PC-3 (cell line): ENCODE measurements around the gene PM20D1. TPM values are rescaled to one million over a fixed set of nuclear protein-coding genes. Genes with fewer than 3 reads are reported as not detected.

Experiments used
- ATAC-seq: fragments of 200-7000 bp; cut with Tn5 transposase; 2 replicates; pipeline ENCODE4 v1.9.1; 2020; ENCODE audit warnings: mild to moderate bottlenecking, moderate library complexity
- BruUV-seq: library from RNA; stranded (reverse); fragments of 400-500 nt; replicated peaks from 2 replicates; lab custom pipeline; 2021; lab: Mats Ljungman, UMichigan
- CTCF ChIA-PET: fragments of 300-600 bp; sonication (Branson Sonifier 250); formaldehyde crosslinking; loops from one replicate; lab custom pipeline; 2022; ENCODE audit warnings: antibody characterized with exemption; lab: Charles Lee
- POLR2A ChIA-PET: fragments of 300-600 bp; sonication (Branson Sonifier 250); formaldehyde crosslinking; loops from one replicate; lab custom pipeline; 2022; ENCODE audit warnings: antibody characterized with exemption; ENCODE audit not compliant: unreplicated experiment; lab: Charles Lee
- DNase-seq: peaks from one replicate; pipeline ENCODE4 v3.0.0-alpha.2; 2015
- H2AFZ ChIP-seq: fragments of 300-600 bp; sonication (generic); 2 replicates; pipeline ENCODE4 v1.6.0; 2016; ENCODE audit warnings: antibody characterized with exemption, low read length
- H3F3A ChIP-seq: fragments of 300-600 bp; sonication (generic); one replicate; pipeline ENCODE4 v1.6.0; 2017; ENCODE audit warnings: antibody characterized with exemption, low read length, control low read depth, mild to moderate bottlenecking; ENCODE audit not compliant: unreplicated experiment
- H3K27ac ChIP-seq: fragments of 300-600 bp; sonication (generic); 2 replicates; pipeline ENCODE4 v1.5.1; 2016; ENCODE audit warnings: mild to moderate bottlenecking, low read length
- H3K27me3 ChIP-seq: fragments of 300-600 bp; sonication (generic); 2 replicates; pipeline ENCODE4 v1.6.1; 2016; ENCODE audit warnings: low read length, mixed read lengths
- H3K36me3 ChIP-seq: fragments of 300-600 bp; sonication (generic); 2 replicates; pipeline ENCODE4 v1.6.1; 2016; ENCODE audit warnings: low read depth, mixed run types, low read length, mixed read lengths
- H3K4me1 ChIP-seq: fragments of 300-600 bp; sonication (generic); 2 replicates; pipeline ENCODE4 v1.5.1; 2016; ENCODE audit warnings: low read length; ENCODE audit not compliant: insufficient read depth
- H3K4me2 ChIP-seq: fragments of 300-600 bp; sonication (generic); 2 replicates; pipeline ENCODE4 v1.6.0; 2016; ENCODE audit warnings: low read length
- H3K4me3 ChIP-seq: fragments of 300-600 bp; sonication (generic); 2 replicates; pipeline ENCODE4 v1.5.1; 2016; ENCODE audit warnings: mild to moderate bottlenecking, low read length, mixed read lengths
- H3K79me2 ChIP-seq: fragments of 300-600 bp; sonication (generic); 2 replicates; pipeline ENCODE4 v1.6.1; 2017; ENCODE audit warnings: low read length, mixed read lengths
- H3K9ac ChIP-seq: fragments of 300-600 bp; sonication (generic); 2 replicates; pipeline ENCODE4 v1.6.0; 2016; ENCODE audit warnings: mild to moderate bottlenecking, low read length
- H3K9me2 ChIP-seq: fragments of 300-600 bp; sonication (generic); replicated peaks from 2 replicates; pipeline ENCODE4 v1.6.1; 2016; ENCODE audit warnings: mixed run types, low read length, mixed read lengths
- H3K9me3 ChIP-seq: fragments of 300-600 bp; sonication (generic); 2 replicates; pipeline ENCODE4 v1.6.1; 2016; ENCODE audit warnings: low read length, mixed read lengths
- H4K20me1 ChIP-seq: fragments of 300-600 bp; sonication (generic); 2 replicates; pipeline ENCODE4 v1.6.1; 2016; ENCODE audit warnings: low read length, mixed read lengths
- CTCF ChIP-seq: fragments of 300-600 bp; sonication (generic); conservative IDR thresholded peaks from 2 replicates; pipeline ENCODE4 v1.5.1; 2017; ENCODE audit warnings: antibody characterized with exemption, low read depth, mild to moderate bottlenecking, low read length
- EZH2 ChIP-seq: fragments of 300-600 bp; sonication (generic); IDR thresholded peaks from one replicate; pipeline ENCODE4 v1.6.1; 2017; ENCODE audit warnings: antibody characterized with exemption, mild to moderate bottlenecking, low read length; ENCODE audit not compliant: unreplicated experiment
- EZH2phosphoT487 ChIP-seq: fragments of 300-600 bp; sonication (generic); IDR thresholded peaks from 2 replicates; pipeline ENCODE4 v1.6.1; 2018; ENCODE audit warnings: mild to moderate bottlenecking, antibody characterized with exemption, low read length, borderline replicate concordance
- intact Hi-C: fragments of 100-400 bp; cut with micrococcal nuclease; formaldehyde crosslinking; loops from 2 replicates; pipeline ENCODE4 v1.9.0; 2023
- total RNA-seq: library from RNA; depleted of rRNA; stranded (reverse); fragments of >200 nt; gene quantifications from 2 replicates; pipeline ENCODE4 v1.2.3, GENCODE V29; 2014

Gene PM20D1
- total RNA-seq, 1 experiment from 2014 or later = not detected

- no peak for ATAC-seq
- Histone ChIP-seq H3K9ac (no peak overlapping the region), H2AFZ (no peak overlapping the region), H3K4me3 (no peak overlapping the region), H3F3A (no peaks in the 10 kb centered on the region), H3K27me3 (no peaks in the 10 kb centered on the region), H3K4me1 (no peaks in the 10 kb centered on the region), H3K9me2 (no peaks in the 10 kb centered on the region), H3K36me3 (peaks cover 12% of the 10 kb centered on the region), H3K9me3 (no peaks in the 10 kb centered on the region), H3K4me2 (no peak overlapping the region), H3K27ac (no peak overlapping the region), H4K20me1 (peaks cover 4% of the 10 kb centered on the region; the same call in 1 of the 2 replicates), H3K79me2 (peaks cover 2% of the 10 kb centered on the region; the same call in 1 of the 2 replicates)
- TF ChIP-seq EZH2phosphoT487 (no peak), CTCF (no peak), EZH2 (no peak)
- ChIA-PET CTCF (no interaction called here), POLR2A (no interaction called here)
- no peak for DNase-seq
- intact Hi-C loops = no loop called here
- no TSS peak for BruUV-seq
Observed at GRCh38 chr1:205802060-205802459, 47.9 kb downstream of the PM20D1 start.

- TF ChIP-seq EZH2 (no peak), CTCF (no peak), EZH2phosphoT487 (no peak)
- no peak overlapping the region for H3K4me2 ChIP-seq
- CTCF ChIA-PET = no interaction called here
- H4K20me1 ChIP-seq = peaks cover 4% of the 10 kb centered on the region; the same call in 1 of the 2 replicates
- no peaks in the 10 kb centered on the region for H3K9me3 ChIP-seq
- H3K4me3 ChIP-seq = no peak overlapping the region
- no peaks in the 10 kb centered on the region for H3K79me2 ChIP-seq
- no peak overlapping the region for H3K27ac ChIP-seq
- no peak for ATAC-seq
- H3K9me2 ChIP-seq = no peaks in the 10 kb centered on the region
- no TSS peak for BruUV-seq
- intact Hi-C loops = no loop called here
- H3K36me3 ChIP-seq = peaks cover 12% of the 10 kb centered on the region
- H3F3A ChIP-seq = no peaks in the 10 kb centered on the region
- no peaks in the 10 kb centered on the region for H3K4me1 ChIP-seq
- no peak overlapping the region for H3K9ac ChIP-seq
- DNase-seq = no peak
- no peak overlapping the region for H2AFZ ChIP-seq
- H3K27me3 ChIP-seq = no peaks in the 10 kb centered on the region
- POLR2A ChIA-PET = no interaction called here
Observed at GRCh38 chr1:205800981-205801703, 48.8 kb downstream of the PM20D1 start.

- POLR2A ChIA-PET = no interaction called here
- H3K4me1 ChIP-seq = no peaks in the 10 kb centered on the region
- no peaks in the 10 kb centered on the region for H3K27me3 ChIP-seq
- no peaks in the 10 kb centered on the region for H3K79me2 ChIP-seq
- H3K4me2 ChIP-seq = no peak overlapping the region
- CTCF ChIA-PET = no interaction called here
- intact Hi-C loops = no loop called here
- TF ChIP-seq EZH2phosphoT487 (no peak), EZH2 (no peak), CTCF (no peak)
- no peak for ATAC-seq
- H3K9ac ChIP-seq = no peak overlapping the region
- H3K27ac ChIP-seq = no peak overlapping the region
- no peak overlapping the region for H3K4me3 ChIP-seq
- H3K9me2 ChIP-seq = no peaks in the 10 kb centered on the region
- no peaks in the 10 kb centered on the region for H4K20me1 ChIP-seq
- H3K36me3 ChIP-seq = peaks cover 12% of the 10 kb centered on the region
- H2AFZ ChIP-seq = no peak overlapping the region
- no TSS peak for BruUV-seq
- no peaks in the 10 kb centered on the region for H3K9me3 ChIP-seq
- no peaks in the 10 kb centered on the region for H3F3A ChIP-seq
- DNase-seq = no peak
Observed at GRCh38 chr1:205800427-205800826, 49.5 kb downstream of the PM20D1 start.
